Cardiac fibroblast (primary cell): ENCODE results near the gene DCP1B.
A peak's percentile ranks its signal among the peaks of the same experiment; 100 is the strongest.
"Not testable (repeated sequence)": the region's sequence is repeated elsewhere in the genome, so short reads cannot be mapped to it uniquely, and the experiment has no call there.

ENCODE experiments used
- DNase-seq, 2 donors: peaks; one replicate each; pipeline versions ENCODE4 v3.0.0 to v3.0.0-alpha.2; 2010; ENCODE audit warnings: low read depth in 2 of 2
- H3K4me3 ChIP-seq, 2 donors: replicated peaks in 1 of 2; 1 replicate in 1 of 2; 2 replicates in 1 of 2; pipeline ENCODE4 v1.5.1; 2011; ENCODE audit warnings: low read depth in 2 of 2, low read length in 2 of 2, mild to moderate bottlenecking in 2 of 2, moderate library complexity in 1 of 2
- TF ChIP-seq, protein P1 (sequence below): IDR thresholded peaks from one replicate; pipeline ENCODE4 v1.5.1; 2011; ENCODE audit warnings: low read depth, mild to moderate bottlenecking, low read length, inconsistent platforms

The DCP1B gene

DNA sequence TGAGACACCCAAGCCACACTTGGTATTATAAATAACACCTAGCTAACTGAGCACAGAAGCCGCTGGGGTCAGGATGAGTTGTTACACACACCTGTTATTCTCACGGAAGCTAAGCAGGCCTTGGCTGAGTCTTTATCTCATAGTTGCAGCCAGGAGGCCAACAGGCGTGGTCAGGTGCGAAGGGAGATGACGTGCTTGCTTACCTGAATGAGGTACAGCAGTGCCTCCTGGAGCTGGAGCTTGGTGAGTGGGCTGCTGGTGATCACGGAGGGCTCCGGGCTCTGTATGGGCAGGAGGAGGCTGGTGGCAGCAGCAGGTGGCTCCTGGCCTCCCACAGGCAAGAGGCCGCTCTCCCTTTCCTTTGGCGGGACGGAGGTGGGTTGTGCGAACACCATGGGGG, 55.4 kb downstream of the DCP1B start:
- TF ChIP-seq, protein P1, sequence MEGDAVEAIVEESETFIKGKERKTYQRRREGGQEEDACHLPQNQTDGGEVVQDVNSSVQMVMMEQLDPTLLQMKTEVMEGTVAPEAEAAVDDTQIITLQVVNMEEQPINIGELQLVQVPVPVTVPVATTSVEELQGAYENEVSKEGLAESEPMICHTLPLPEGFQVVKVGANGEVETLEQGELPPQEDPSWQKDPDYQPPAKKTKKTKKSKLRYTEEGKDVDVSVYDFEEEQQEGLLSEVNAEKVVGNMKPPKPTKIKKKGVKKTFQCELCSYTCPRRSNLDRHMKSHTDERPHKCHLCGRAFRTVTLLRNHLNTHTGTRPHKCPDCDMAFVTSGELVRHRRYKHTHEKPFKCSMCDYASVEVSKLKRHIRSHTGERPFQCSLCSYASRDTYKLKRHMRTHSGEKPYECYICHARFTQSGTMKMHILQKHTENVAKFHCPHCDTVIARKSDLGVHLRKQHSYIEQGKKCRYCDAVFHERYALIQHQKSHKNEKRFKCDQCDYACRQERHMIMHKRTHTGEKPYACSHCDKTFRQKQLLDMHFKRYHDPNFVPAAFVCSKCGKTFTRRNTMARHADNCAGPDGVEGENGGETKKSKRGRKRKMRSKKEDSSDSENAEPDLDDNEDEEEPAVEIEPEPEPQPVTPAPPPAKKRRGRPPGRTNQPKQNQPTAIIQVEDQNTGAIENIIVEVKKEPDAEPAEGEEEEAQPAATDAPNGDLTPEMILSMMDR: no peak
- DNase-seq: no peak
- no peak overlapping the region for H3K4me3 ChIP-seq

DNA sequence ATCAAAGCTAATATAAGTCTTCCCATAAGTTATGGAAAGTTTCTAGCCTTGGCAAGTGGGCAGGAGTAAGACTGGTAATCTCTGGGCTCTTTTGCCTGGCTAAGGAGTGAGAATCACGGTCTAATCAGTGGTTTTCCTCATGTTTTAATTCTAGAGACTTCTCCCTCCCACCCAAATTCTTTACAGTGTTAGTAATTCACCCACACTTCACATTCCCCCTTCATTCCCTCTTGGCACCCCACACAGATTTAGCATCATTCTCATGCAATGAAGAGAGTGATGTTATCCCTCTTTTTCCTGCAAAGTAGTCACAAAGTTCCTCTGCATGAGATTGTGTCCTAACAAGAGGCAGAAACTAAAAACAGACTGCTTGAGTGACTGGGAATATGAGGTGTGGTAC, 57.2 kb downstream of the DCP1B start:
- TF ChIP-seq, protein P1: no peak
- H3K4me3 ChIP-seq: no peak overlapping the region
- peak; percentile 17 to 67 for DNase-seq

DNA sequence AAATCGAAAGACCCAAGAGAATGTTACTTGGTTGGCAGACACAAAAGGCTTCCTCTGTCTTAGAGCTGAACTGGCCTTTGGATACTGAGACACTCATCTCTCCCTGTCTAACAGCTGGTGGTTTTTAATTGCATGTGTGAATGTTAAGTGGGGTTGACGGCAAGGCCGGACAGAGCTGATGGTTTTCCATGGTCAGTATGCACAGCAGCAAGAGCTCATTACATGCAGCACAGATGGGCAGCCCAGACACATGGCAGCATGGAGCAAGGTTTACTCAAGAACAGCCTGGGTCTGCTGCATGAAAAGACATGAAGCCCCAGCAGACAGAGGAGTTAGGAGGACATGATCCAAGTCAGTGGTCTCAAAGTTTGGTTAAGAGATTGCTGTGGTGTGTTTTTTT, 58.0 kb downstream of the DCP1B start:
- no peak for DNase-seq
- H3K4me3 ChIP-seq: no peak overlapping the region
- TF ChIP-seq, protein P1: no peak

DNA sequence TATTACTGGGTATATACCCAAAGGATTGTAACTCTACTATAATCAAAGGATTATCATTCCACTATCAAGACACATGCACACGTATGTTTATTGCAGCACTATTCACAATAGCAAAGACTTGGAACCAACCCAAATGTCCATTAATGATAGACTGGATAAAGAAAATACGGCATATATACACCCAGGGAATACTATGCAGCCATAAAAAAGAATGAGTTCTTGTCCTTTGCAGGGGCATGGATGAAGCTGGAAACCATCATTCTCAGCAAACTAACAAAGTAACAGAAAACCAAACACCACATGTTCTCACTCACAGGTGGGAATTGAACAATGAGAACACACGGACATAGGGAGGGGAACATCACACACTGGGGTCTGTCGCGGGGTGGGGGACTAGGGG, 58.8 kb downstream of the DCP1B start:
- not testable (repeated sequence) for DNase-seq, H3K4me3 ChIP-seq

DNA sequence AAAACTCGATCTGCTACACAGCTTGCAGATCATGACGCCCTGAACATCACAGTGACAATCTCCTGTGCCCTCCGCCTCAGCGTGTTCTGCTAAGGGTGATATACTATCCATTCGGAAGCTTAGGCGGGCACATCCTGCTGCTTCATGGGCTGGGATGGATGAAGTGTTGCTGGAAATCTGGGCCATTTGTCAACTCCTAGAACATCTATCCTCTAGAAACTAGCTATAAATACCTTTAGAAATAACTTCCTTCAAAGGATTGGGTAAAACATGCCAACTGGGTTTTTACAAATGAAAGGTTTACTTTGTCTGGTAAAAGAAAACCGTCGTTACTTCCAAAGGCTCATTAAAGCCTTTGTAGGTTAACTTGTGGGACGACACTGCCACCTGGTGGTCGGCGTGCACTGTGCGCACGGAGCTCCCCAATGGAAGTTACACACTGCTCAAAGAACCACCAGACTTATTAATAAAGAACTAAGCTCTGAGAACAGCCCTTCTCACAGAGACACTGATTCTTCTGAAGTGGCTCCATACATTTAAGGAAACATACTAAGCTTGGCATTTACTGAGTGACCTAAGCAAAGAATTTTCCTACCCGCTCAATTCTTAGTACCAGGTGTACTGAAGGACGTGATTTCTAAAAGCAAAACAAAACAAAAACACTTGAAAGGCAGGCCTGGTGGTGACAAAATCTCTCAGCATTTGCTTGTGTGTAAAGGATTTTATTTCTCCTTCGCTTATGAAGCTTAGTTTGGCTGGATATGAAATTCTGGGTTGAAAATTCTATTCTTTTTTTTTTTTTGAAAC, 64.3 kb downstream of the DCP1B start:
- TF ChIP-seq, protein P1: peak; percentile 90
- peak; percentile 85 to 87 for DNase-seq
- H3K4me3 ChIP-seq: no peak overlapping the region

DNA sequence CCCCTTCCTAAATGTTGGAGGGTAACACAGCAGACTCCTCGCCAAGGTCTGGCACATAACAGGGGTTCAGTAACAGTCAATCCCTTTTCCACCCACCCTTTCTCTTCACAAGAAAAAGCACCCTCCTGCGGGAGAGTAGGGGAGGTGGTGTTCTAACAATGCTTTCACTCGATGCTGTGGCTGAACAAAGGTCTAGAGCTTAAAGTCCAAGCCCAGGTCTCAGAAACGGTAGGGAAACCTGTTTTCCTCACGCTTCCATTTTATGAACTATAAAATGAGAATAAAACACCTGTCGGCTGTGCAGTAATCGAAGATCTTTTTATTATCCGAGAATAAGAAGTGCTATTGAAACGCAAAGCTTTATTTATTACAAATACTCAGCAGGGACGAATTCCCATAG, 64.9 kb downstream of the DCP1B start:
- TF ChIP-seq, protein P1: no peak
- no peak overlapping the region for H3K4me3 ChIP-seq
- DNase-seq: no peak

DNA sequence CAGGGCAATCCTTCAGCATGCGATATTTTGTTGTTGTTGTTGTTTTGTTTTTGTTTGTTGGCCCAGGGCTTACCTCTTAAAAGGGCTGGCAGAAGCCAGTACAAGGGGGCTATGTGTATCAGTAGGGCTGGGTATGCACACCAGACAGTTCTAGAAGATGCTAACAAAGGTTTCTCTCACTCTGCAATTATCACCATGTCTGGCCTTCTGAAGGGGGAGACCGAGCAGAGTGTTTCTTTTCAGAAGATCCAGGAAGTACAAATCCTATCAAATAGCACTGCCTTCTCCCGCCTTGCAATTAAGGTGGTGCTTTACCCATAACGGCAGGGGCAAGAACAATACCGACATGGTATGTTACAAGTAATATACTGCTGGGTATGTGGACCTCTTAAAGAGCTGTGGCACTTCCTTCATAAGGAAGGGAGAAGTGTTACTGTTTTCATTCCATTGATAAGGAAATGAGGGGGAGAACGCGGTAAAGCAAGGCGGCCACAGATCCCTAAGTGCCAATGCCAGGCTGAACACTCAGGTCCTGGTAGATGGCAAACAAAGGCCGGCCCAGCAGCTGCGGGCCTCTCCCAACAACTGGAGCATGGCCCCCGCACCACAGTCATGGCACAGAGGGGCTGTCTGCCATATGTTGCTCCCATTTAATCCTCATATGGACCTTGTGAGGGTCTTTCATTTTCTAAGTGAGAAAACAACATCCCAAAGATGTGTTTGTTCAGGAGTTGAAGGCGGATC, 66.6 kb downstream of the DCP1B start:
- H3K4me3 ChIP-seq: no peak overlapping the region
- TF ChIP-seq, protein P1: no peak
- no peak for DNase-seq
